IMR-90 (cell line): ENCODE results near the gene CDH1. TPM values are rescaled to one million over a fixed set of nuclear protein-coding genes. Genes with fewer than 3 reads are reported as not detected.

Source experiments
- ATAC-seq: fragments of 200-7000 bp; cut with Tn5 transposase; 2 replicates; pipeline ENCODE4 v1.9.1; 2020; ENCODE audit warnings: low read depth, mild to moderate bottlenecking, moderate library complexity
- BruUV-seq: library from RNA; stranded (reverse); fragments of 400-500 nt; replicated peaks from 2 replicates; lab custom pipeline; 2021; lab: Mats Ljungman, UMichigan
- CTCF ChIA-PET: fragments of 300-600 bp; formaldehyde crosslinking; extraction: SDS; loops from one replicate; lab custom pipeline; 2021; ENCODE audit warnings: antibody characterized with exemption; lab: Yijun Ruan, JAX
- POLR2A ChIA-PET: fragments of 300-600 bp; sonication (Branson Sonifier 250); formaldehyde crosslinking; loops from one replicate; lab custom pipeline; 2022; ENCODE audit warnings: antibody characterized with exemption; ENCODE audit not compliant: unreplicated experiment; lab: Charles Lee
- DNase-seq: peaks from one replicate; pipeline ENCODE4 v3.0.0; 2013
- H2AFZ ChIP-seq: replicated peaks from 2 replicates; pipeline ENCODE3; 2013; ENCODE audit warnings: low read length, mild to moderate bottlenecking; ENCODE audit not compliant: poor library complexity
- H2AK5ac ChIP-seq: 2 replicates; pipeline ENCODE4 v1.6.1; 2013; ENCODE audit warnings: low read depth, low read length, inconsistent platforms
- H2AK9ac ChIP-seq: replicated peaks from 2 replicates; pipeline ENCODE3; 2013; ENCODE audit warnings: mild to moderate bottlenecking, low read depth, low read length, moderate library complexity; ENCODE audit not compliant: poor library complexity
- H2BK120ac ChIP-seq: 2 replicates; pipeline ENCODE4 v1.6.1; 2013; ENCODE audit warnings: low read depth, low read length, inconsistent platforms
- H2BK15ac ChIP-seq: 3 replicates; pipeline ENCODE4 v1.6.1; 2013; ENCODE audit warnings: low read depth, low read length, inconsistent platforms
- H2BK20ac ChIP-seq: 2 replicates; pipeline ENCODE4 v1.6.1; 2013; ENCODE audit warnings: low read depth, mild to moderate bottlenecking, inconsistent platforms, low read length, moderate library complexity
- H2BK5ac ChIP-seq: 2 replicates; pipeline ENCODE4 v1.6.1; 2013; ENCODE audit warnings: mild to moderate bottlenecking, low read depth, low read length, inconsistent platforms; ENCODE audit not compliant: poor library complexity, severe bottlenecking
- H3K14ac ChIP-seq: replicated peaks from 2 replicates; pipeline ENCODE4 v1.6.1; 2013; ENCODE audit warnings: low read depth, low read length, inconsistent platforms
- H3K18ac ChIP-seq: 2 replicates; pipeline ENCODE4 v1.6.1; 2013; ENCODE audit warnings: low read depth, low read length, control low read depth
- H3K23ac ChIP-seq: 2 replicates; pipeline ENCODE4 v1.6.1; 2013; ENCODE audit warnings: low read depth, low read length, inconsistent platforms
- H3K27ac ChIP-seq: 2 replicates; pipeline ENCODE4 v1.5.1; 2013; ENCODE audit warnings: mild to moderate bottlenecking, control low read depth, low read length; ENCODE audit not compliant: insufficient read depth
- H3K27me3 ChIP-seq: 2 replicates; pipeline ENCODE4 v1.6.1; 2013; ENCODE audit warnings: low read length; ENCODE audit not compliant: control insufficient read depth, insufficient read depth
- H3K36me3 ChIP-seq: 2 replicates; pipeline ENCODE4 v1.6.1; 2013; ENCODE audit warnings: low read length, mixed read lengths; ENCODE audit not compliant: control insufficient read depth, insufficient read depth
- H3K4ac ChIP-seq: 2 replicates; pipeline ENCODE4 v1.6.1; 2013; ENCODE audit warnings: low read depth, low read length, inconsistent platforms
- H3K4me1 ChIP-seq: 2 replicates; pipeline ENCODE4 v1.6.1; 2013; ENCODE audit warnings: low read length, mixed read lengths; ENCODE audit not compliant: control insufficient read depth, insufficient read depth
- H3K4me2 ChIP-seq: 2 replicates; pipeline ENCODE4 v1.6.1; 2013; ENCODE audit warnings: low read depth, mild to moderate bottlenecking, control low read depth, low read length, moderate library complexity
- H3K4me3 ChIP-seq: 2 replicates; pipeline ENCODE4 v1.5.1; 2013; ENCODE audit warnings: low read depth, mild to moderate bottlenecking, control low read depth, low read length, moderate library complexity; ENCODE audit not compliant: insufficient read depth
- H3K56ac ChIP-seq: 2 replicates; pipeline ENCODE4 v1.6.1; 2013; ENCODE audit warnings: low read length, inconsistent platforms; ENCODE audit not compliant: insufficient read depth; ENCODE audit errors: extremely low read depth
- H3K79me1 ChIP-seq, 2 experiments: 2 replicates each; pipeline ENCODE4 v1.6.1; 2013; ENCODE audit warnings: low read length in 2 of 2, inconsistent platforms in 1 of 2, low read depth in 1 of 2
- H3K9ac ChIP-seq: 2 replicates; pipeline ENCODE4 v1.6.1; 2013; ENCODE audit warnings: low read depth, low read length, control low read depth
- H3K9me1 ChIP-seq: 2 replicates; pipeline ENCODE4 v1.6.1; 2013; ENCODE audit warnings: low read length, inconsistent platforms; ENCODE audit not compliant: insufficient read depth
- H3K9me3 ChIP-seq: 2 replicates; pipeline ENCODE4 v1.6.1; 2013; ENCODE audit warnings: low read length; ENCODE audit not compliant: control insufficient read depth, insufficient read depth
- H4K20me1 ChIP-seq: 2 replicates; pipeline ENCODE4 v1.6.1; 2013; ENCODE audit warnings: low read length, inconsistent platforms; ENCODE audit not compliant: insufficient read depth
- H4K5ac ChIP-seq: 2 replicates; pipeline ENCODE4 v1.6.1; 2013; ENCODE audit warnings: mild to moderate bottlenecking, low read depth, low read length, control low read depth
- H4K8ac ChIP-seq, 2 experiments: 2 replicates each; pipeline ENCODE4 v1.6.1; 2013; ENCODE audit warnings: low read depth in 2 of 2, low read length in 2 of 2, control low read depth in 1 of 2, inconsistent platforms in 1 of 2
- H4K91ac ChIP-seq: 2 replicates; pipeline ENCODE4 v1.6.1; 2013; ENCODE audit warnings: low read depth, low read length, inconsistent platforms; ENCODE audit not compliant: insufficient read depth
- CEBPB ChIP-seq: IDR thresholded peaks from 2 replicates; pipeline ENCODE4 v1.6.1; 2012; ENCODE audit warnings: low read depth, low read length, improper control_type of control experiment
- CHD1 ChIP-seq: IDR thresholded peaks from 2 replicates; pipeline ENCODE4 v1.6.1; 2012; ENCODE audit warnings: low read depth, low read length, improper control_type of control experiment
- FOS ChIP-seq: fragments of 150-350 bp; IDR thresholded peaks from 2 replicates; pipeline ENCODE4 v1.6.1; 2016; ENCODE audit warnings: low read depth, low read length
- MAFK ChIP-seq: IDR thresholded peaks from 2 replicates; pipeline ENCODE4 v1.6.1; 2012; ENCODE audit warnings: low read depth, low read length, improper control_type of control experiment
- MAZ ChIP-seq: IDR thresholded peaks from 2 replicates; pipeline ENCODE4 v1.6.1; 2012; ENCODE audit warnings: low read depth, mild to moderate bottlenecking, low read length, improper control_type of control experiment, moderate library complexity, borderline replicate concordance
- MXI1 ChIP-seq: IDR thresholded peaks from 2 replicates; pipeline ENCODE4 v1.6.1; 2012; ENCODE audit warnings: low read depth, mild to moderate bottlenecking, low read length, moderate library complexity, borderline replicate concordance
- POLR2A ChIP-seq: IDR thresholded peaks from 2 replicates; pipeline ENCODE4 v1.6.1; 2012; ENCODE audit warnings: mild to moderate bottlenecking, low read depth, low read length
- RCOR1 ChIP-seq: IDR thresholded peaks from 2 replicates; pipeline ENCODE4 v1.6.1; 2012; ENCODE audit warnings: mild to moderate bottlenecking, low read length, improper control_type of control experiment; ENCODE audit not compliant: insufficient replicate concordance
- RFX5 ChIP-seq: IDR thresholded peaks from 2 replicates; pipeline ENCODE4 v1.8.0; 2012; ENCODE audit warnings: low read depth, mild to moderate bottlenecking, low read length, moderate library complexity
- SMC3 ChIP-seq: fragments of 150-350 bp; IDR thresholded peaks from 2 replicates; pipeline ENCODE4 v1.6.1; 2016; ENCODE audit warnings: low read depth, mild to moderate bottlenecking, antibody characterized with exemption, low read length, moderate library complexity
- WGBS, 2 experiments: methylation state at CpG; one replicate each; pipeline versions ENCODE4 v1.1.5 to v1.1.7; 2013; ENCODE audit warnings: missing lambda C conversion rate in 2 of 2; ENCODE audit not compliant: insufficient read length in 1 of 2; ENCODE audit errors: extremely low coverage in 2 of 2; 5-methylcytosine and 5-hydroxymethylcytosine counted together
- dilution Hi-C: fragments of 300-500 bp; cut with HindIII; formaldehyde crosslinking; loops from one replicate; pipeline ENCODE4 v1.14.3; 2018; ENCODE audit warnings: low sequenced_read_pairs; ENCODE audit not compliant: unreplicated experiment
- in situ Hi-C: fragments of 300-500 bp; cut with MboI; formaldehyde crosslinking; loops from 3 replicates; pipeline ENCODE4 v1.14.3; 2019; ENCODE audit warnings: low sequenced_read_pairs, inconsistent platforms, mixed read lengths
- intact Hi-C: fragments of 100-400 bp; cut with micrococcal nuclease; formaldehyde crosslinking; loops from 2 replicates; pipeline ENCODE4 v1.10.0; 2022
- polyA plus RNA-seq, 3 experiments: library from polyadenylated mRNA; depleted of rRNA; stranded (reverse); fragments of >200 nt; gene quantifications; 2 replicates each; pipeline ENCODE4 v1.2.3, GENCODE V29; 2012; ENCODE audit warnings: low replicate concordance in 1 of 3
- total RNA-seq: library from RNA; depleted of rRNA; stranded (reverse); fragments of >200 nt; gene quantifications from 2 replicates; pipeline ENCODE4 v1.2.3, GENCODE V29; 2012
- TF ChIP-seq, protein P1 (sequence below): fragments of 150-350 bp; IDR thresholded peaks from 2 replicates; pipeline ENCODE4 v1.6.1; 2016; ENCODE audit warnings: low read depth, mild to moderate bottlenecking, low read length, moderate library complexity, borderline replicate concordance

The CDH1 gene
- total and polyA plus RNA-seq, 2 of the 4 experiments (the other 2 are of a cell fraction) = under 0.01 TPM; not detected in 1

DNA sequence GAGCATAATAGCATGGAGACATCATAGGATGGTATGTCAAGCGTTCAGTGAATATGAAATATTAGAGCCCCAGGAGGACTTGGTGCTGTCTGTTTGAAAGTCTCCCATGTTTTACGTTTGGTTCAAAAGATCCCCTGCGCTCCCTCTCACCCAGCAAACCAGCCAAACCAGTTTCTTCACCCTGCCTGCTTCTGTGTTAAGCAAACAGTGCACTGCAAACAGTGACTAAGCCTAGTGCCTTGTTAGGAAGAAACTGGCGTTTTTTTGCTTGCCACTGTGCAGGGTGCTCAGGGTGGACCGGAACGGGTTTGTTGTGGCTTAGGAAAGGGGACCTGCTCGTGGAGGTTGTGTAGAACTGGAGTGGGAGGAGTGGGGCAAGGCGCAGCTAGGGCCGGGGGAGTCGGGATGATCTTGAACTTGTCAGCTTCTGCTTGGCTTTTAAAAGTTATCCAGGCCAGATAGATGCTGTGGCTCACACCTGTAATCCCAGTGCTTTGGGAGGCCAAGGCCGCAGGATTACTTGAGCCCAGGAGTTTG is 7.7 kb downstream of the CDH1 start:
- Histone ChIP-seq H3K4me3 (no peak overlapping the region), H4K8ac (no peak overlapping the region), H3K9ac (no peak overlapping the region), H3K27me3 (peaks cover 16% of the 10 kb centered on the region), H2BK5ac (no peak overlapping the region), H2BK15ac (no peak overlapping the region), H3K14ac (no peak overlapping the region), H3K4me1 (no peaks in the 10 kb centered on the region), H4K91ac (no peak overlapping the region), H4K5ac (no peak overlapping the region), H2AK5ac (no peak overlapping the region), H3K4me2 (no peak overlapping the region), H3K27ac (no peak overlapping the region), H3K9me3 (no peaks in the 10 kb centered on the region), H4K20me1 (no peaks in the 10 kb centered on the region), H3K18ac (no peak overlapping the region), H2BK120ac (no peak overlapping the region), H3K56ac (no peak overlapping the region), H2AK9ac (no peak overlapping the region), H2AFZ (no peak overlapping the region), H3K9me1 (no peaks in the 10 kb centered on the region), H3K23ac (no peak overlapping the region), H3K79me1 (no peaks in the 10 kb centered on the region), H3K36me3 (no peaks in the 10 kb centered on the region), H2BK20ac (no peak overlapping the region), H3K4ac (no peak overlapping the region)
- intact Hi-C loops (no loop called here), in situ Hi-C loops (no loop called here), dilution Hi-C loops (no loop called here)
- BruUV-seq = no TSS peak
- ChIA-PET CTCF (no interaction called here), POLR2A (no interaction called here)
- WGBS, 2 experiments = 19% methylated on average over 5 of the region's 11 CpGs; no CpG with 5 or more reads in 1 of the 2 experiments
- no peak for TF ChIP-seq MAZ
- TF ChIP-seq, protein P1, sequence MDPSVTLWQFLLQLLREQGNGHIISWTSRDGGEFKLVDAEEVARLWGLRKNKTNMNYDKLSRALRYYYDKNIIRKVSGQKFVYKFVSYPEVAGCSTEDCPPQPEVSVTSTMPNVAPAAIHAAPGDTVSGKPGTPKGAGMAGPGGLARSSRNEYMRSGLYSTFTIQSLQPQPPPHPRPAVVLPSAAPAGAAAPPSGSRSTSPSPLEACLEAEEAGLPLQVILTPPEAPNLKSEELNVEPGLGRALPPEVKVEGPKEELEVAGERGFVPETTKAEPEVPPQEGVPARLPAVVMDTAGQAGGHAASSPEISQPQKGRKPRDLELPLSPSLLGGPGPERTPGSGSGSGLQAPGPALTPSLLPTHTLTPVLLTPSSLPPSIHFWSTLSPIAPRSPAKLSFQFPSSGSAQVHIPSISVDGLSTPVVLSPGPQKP = no peak
- no peak for TF ChIP-seq RCOR1
- TF ChIP-seq MXI1 = no peak
- no peak for TF ChIP-seq SMC3
- TF ChIP-seq CEBPB = no peak
- no peak for TF ChIP-seq RFX5
- TF ChIP-seq CHD1 = no peak
- TF ChIP-seq FOS = no peak
- no peak for TF ChIP-seq MAFK
- TF ChIP-seq POLR2A = no peak
- DNase-seq (peak; percentile 5), ATAC-seq (peak; percentile 76)
